Measurements from ENCODE around the gene CAPN11. TPM values are rescaled to one million over a fixed set of nuclear protein-coding genes. Genes with fewer than 3 reads are reported as not detected.
A peak's percentile ranks its signal among the peaks of the same experiment; 100 is the strongest.

CAPN11 gene
- total and polyA plus RNA-seq, 9 of the 15 experiments (the other 6 are each of a cell fraction or from before 2014, with no cell fraction given), result 0.03 to 0.61 (median 0.17) TPM; not detected in 1

- TF ChIP-seq, protein P1, sequence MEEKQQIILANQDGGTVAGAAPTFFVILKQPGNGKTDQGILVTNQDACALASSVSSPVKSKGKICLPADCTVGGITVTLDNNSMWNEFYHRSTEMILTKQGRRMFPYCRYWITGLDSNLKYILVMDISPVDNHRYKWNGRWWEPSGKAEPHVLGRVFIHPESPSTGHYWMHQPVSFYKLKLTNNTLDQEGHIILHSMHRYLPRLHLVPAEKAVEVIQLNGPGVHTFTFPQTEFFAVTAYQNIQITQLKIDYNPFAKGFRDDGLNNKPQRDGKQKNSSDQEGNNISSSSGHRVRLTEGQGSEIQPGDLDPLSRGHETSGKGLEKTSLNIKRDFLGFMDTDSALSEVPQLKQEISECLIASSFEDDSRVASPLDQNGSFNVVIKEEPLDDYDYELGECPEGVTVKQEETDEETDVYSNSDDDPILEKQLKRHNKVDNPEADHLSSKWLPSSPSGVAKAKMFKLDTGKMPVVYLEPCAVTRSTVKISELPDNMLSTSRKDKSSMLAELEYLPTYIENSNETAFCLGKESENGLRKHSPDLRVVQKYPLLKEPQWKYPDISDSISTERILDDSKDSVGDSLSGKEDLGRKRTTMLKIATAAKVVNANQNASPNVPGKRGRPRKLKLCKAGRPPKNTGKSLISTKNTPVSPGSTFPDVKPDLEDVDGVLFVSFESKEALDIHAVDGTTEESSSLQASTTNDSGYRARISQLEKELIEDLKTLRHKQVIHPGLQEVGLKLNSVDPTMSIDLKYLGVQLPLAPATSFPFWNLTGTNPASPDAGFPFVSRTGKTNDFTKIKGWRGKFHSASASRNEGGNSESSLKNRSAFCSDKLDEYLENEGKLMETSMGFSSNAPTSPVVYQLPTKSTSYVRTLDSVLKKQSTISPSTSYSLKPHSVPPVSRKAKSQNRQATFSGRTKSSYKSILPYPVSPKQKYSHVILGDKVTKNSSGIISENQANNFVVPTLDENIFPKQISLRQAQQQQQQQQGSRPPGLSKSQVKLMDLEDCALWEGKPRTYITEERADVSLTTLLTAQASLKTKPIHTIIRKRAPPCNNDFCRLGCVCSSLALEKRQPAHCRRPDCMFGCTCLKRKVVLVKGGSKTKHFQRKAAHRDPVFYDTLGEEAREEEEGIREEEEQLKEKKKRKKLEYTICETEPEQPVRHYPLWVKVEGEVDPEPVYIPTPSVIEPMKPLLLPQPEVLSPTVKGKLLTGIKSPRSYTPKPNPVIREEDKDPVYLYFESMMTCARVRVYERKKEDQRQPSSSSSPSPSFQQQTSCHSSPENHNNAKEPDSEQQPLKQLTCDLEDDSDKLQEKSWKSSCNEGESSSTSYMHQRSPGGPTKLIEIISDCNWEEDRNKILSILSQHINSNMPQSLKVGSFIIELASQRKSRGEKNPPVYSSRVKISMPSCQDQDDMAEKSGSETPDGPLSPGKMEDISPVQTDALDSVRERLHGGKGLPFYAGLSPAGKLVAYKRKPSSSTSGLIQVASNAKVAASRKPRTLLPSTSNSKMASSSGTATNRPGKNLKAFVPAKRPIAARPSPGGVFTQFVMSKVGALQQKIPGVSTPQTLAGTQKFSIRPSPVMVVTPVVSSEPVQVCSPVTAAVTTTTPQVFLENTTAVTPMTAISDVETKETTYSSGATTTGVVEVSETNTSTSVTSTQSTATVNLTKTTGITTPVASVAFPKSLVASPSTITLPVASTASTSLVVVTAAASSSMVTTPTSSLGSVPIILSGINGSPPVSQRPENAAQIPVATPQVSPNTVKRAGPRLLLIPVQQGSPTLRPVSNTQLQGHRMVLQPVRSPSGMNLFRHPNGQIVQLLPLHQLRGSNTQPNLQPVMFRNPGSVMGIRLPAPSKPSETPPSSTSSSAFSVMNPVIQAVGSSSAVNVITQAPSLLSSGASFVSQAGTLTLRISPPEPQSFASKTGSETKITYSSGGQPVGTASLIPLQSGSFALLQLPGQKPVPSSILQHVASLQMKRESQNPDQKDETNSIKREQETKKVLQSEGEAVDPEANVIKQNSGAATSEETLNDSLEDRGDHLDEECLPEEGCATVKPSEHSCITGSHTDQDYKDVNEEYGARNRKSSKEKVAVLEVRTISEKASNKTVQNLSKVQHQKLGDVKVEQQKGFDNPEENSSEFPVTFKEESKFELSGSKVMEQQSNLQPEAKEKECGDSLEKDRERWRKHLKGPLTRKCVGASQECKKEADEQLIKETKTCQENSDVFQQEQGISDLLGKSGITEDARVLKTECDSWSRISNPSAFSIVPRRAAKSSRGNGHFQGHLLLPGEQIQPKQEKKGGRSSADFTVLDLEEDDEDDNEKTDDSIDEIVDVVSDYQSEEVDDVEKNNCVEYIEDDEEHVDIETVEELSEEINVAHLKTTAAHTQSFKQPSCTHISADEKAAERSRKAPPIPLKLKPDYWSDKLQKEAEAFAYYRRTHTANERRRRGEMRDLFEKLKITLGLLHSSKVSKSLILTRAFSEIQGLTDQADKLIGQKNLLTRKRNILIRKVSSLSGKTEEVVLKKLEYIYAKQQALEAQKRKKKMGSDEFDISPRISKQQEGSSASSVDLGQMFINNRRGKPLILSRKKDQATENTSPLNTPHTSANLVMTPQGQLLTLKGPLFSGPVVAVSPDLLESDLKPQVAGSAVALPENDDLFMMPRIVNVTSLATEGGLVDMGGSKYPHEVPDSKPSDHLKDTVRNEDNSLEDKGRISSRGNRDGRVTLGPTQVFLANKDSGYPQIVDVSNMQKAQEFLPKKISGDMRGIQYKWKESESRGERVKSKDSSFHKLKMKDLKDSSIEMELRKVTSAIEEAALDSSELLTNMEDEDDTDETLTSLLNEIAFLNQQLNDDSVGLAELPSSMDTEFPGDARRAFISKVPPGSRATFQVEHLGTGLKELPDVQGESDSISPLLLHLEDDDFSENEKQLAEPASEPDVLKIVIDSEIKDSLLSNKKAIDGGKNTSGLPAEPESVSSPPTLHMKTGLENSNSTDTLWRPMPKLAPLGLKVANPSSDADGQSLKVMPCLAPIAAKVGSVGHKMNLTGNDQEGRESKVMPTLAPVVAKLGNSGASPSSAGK (IDR thresholded peaks at IDR 0.05), result peak; percentile 41
- TF ChIP-seq NKRF (IDR thresholded peaks at IDR 0.05; ENCODE audit: borderline replicate concordance), result no peak
- TF ChIP-seq, protein P2, sequence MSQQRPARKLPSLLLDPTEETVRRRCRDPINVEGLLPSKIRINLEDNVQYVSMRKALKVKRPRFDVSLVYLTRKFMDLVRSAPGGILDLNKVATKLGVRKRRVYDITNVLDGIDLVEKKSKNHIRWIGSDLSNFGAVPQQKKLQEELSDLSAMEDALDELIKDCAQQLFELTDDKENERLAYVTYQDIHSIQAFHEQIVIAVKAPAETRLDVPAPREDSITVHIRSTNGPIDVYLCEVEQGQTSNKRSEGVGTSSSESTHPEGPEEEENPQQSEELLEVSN (IDR thresholded peaks at IDR 0.05; ENCODE audit: borderline replicate concordance in 1 of 2, extremely low read depth in 1 of 2, insufficient read depth in 1 of 2, insufficient read length in 1 of 2, low read depth in 1 of 2, low read length in 1 of 2, poor library complexity in 1 of 2, severe bottlenecking in 1 of 2), result peak in 1 of 2 experiments; percentile 20
- peak; percentile 16; the same call in 1 of the 2 replicates for TF ChIP-seq MAX (CRISPR knock-in tag; IDR thresholded peaks at IDR 0.05)
- peak in 1 of 2 experiments; percentile 37; a peak in 2 of 4 replicates for TF ChIP-seq NRF1 (conservative IDR thresholded peaks at IDR 0.05 in 1 of 2, IDR thresholded peaks at IDR 0.05 in 1 of 2)
- no peak for TF ChIP-seq NR2C1 (IDR thresholded peaks at IDR 0.05)
- TF ChIP-seq NR2C1 (tag; IDR thresholded peaks at IDR 0.05), result peak; percentile 23; the same call in 1 of the 2 replicates
- no peak for TF ChIP-seq ZNF766 (CRISPR knock-in tag; conservative IDR thresholded peaks at IDR 0.05)
Measured at GRCh38 chr6:44185953-44186634, 27.5 kb downstream of the CAPN11 start (continued).

All from K562 (cell line).